WTC11 (cell line): ENCODE measurements around the gene ACTN2. TPM values are rescaled to one million over a fixed set of nuclear protein-coding genes. Genes with fewer than 3 reads are reported as not detected.

Experiments
- ATAC-seq: fragments of 200-7000 bp; cut with Tn5 transposase; 2 replicates; pipeline ENCODE4 v1.10.0; 2021; ENCODE audit warnings: mild to moderate bottlenecking, moderate library complexity
- CTCF ChIA-PET: fragments of 300-600 bp; sonication (Branson Sonifier 250); formaldehyde crosslinking; loops from one replicate; lab custom pipeline; 2021; ENCODE audit warnings: antibody characterized with exemption; lab: Charles Lee
- POLR2A ChIA-PET: fragments of 350-600 bp; sonication (Branson Sonifier 250); formaldehyde crosslinking; loops from one replicate; lab custom pipeline; 2021; ENCODE audit warnings: antibody characterized with exemption; lab: Charles Lee
- DNase-seq: peaks from one replicate; pipeline ENCODE4 v3.0.0; 2021; ENCODE audit warnings: low spot score
- H3K27ac Mint-ChIP-seq: 2 replicates; pipeline ENCODE4 v1.8.0; 2021; ENCODE audit warnings: mixed read lengths
- H3K27me3 Mint-ChIP-seq: 2 replicates; pipeline ENCODE4 v1.8.0; 2021; ENCODE audit warnings: low read depth, mild to moderate bottlenecking, moderate library complexity, mixed read lengths
- H3K36me3 Mint-ChIP-seq: 2 replicates; pipeline ENCODE4 v1.8.0; 2021; ENCODE audit warnings: mixed read lengths
- H3K4me1 Mint-ChIP-seq: 2 replicates; pipeline ENCODE4 v1.8.0; 2022; ENCODE audit warnings: mixed read lengths
- H3K4me3 Mint-ChIP-seq: 2 replicates; pipeline ENCODE4 v1.8.0; 2021; ENCODE audit warnings: mild to moderate bottlenecking, moderate library complexity, mixed read lengths
- H3K9me3 Mint-ChIP-seq: 2 replicates; pipeline ENCODE4 v1.8.0; 2021; ENCODE audit warnings: mixed read lengths
- CREB1 ChIP-seq: sonication (generic); formaldehyde crosslinking; IDR thresholded peaks from 2 replicates; pipeline ENCODE4 v1.8.0; 2023; ENCODE audit warnings: mild to moderate bottlenecking, missing genetic modification reagents
- CTCF ChIP-seq: fragments of 200-600 bp; IDR thresholded peaks from 2 replicates; pipeline ENCODE4 v1.8.0; 2022; ENCODE audit warnings: antibody characterized with exemption
- E2F1 ChIP-seq: sonication (generic); formaldehyde crosslinking; IDR thresholded peaks from 2 replicates; pipeline ENCODE4 v1.8.0; 2022; ENCODE audit warnings: mild to moderate bottlenecking, missing genetic modification reagents
- E2F5 ChIP-seq: sonication (generic); formaldehyde crosslinking; IDR thresholded peaks from 2 replicates; pipeline ENCODE4 v1.8.1; 2022; ENCODE audit warnings: mild to moderate bottlenecking, moderate library complexity, missing genetic modification reagents
- FOXP4 ChIP-seq: sonication (generic); formaldehyde crosslinking; IDR thresholded peaks from 2 replicates; pipeline ENCODE4 v1.8.0; 2022; ENCODE audit warnings: mild to moderate bottlenecking, missing genetic modification reagents
- GABPB1 ChIP-seq: sonication (generic); formaldehyde crosslinking; IDR thresholded peaks from 2 replicates; pipeline ENCODE4 v1.8.1; 2023; ENCODE audit warnings: mild to moderate bottlenecking, missing genetic modification reagents
- HMGA2 ChIP-seq: fragments of 250-450 bp; sonication (Bioruptor Pico); IDR thresholded peaks from 2 replicates; pipeline ENCODE4 v1.4.0; 2021; ENCODE audit warnings: mild to moderate bottlenecking, moderate library complexity
- JUN ChIP-seq: sonication (generic); formaldehyde crosslinking; IDR thresholded peaks from 2 replicates; pipeline ENCODE4 v1.8.0; 2023; ENCODE audit warnings: mild to moderate bottlenecking, missing genetic modification reagents
- KAT7 ChIP-seq: sonication (generic); formaldehyde crosslinking; IDR thresholded peaks from 2 replicates; pipeline ENCODE4 v1.8.1; 2023; ENCODE audit warnings: missing genetic modification reagents, mild to moderate bottlenecking, borderline replicate concordance
- MAX ChIP-seq: sonication (generic); formaldehyde crosslinking; IDR thresholded peaks from 2 replicates; pipeline ENCODE4 v1.8.0; 2022; ENCODE audit warnings: mild to moderate bottlenecking, missing genetic modification reagents
- MXD4 ChIP-seq: fragments of 250-450 bp; sonication (Bioruptor Pico); IDR thresholded peaks from 2 replicates; pipeline ENCODE4 v1.8.0; 2021; ENCODE audit warnings: mild to moderate bottlenecking, moderate library complexity, borderline replicate concordance
- SOX15 ChIP-seq: fragments of 250-450 bp; sonication (Bioruptor Pico); IDR thresholded peaks from 2 replicates; pipeline ENCODE4 v1.9.0; 2021; ENCODE audit warnings: mild to moderate bottlenecking
- TCF7 ChIP-seq: sonication (generic); formaldehyde crosslinking; IDR thresholded peaks from 2 replicates; pipeline ENCODE4 v1.8.0; 2022; ENCODE audit warnings: mild to moderate bottlenecking, low read depth, missing genetic modification reagents, moderate library complexity
- USF2 ChIP-seq: sonication (generic); formaldehyde crosslinking; IDR thresholded peaks from 2 replicates; pipeline ENCODE4 v1.8.1; 2023; ENCODE audit warnings: mild to moderate bottlenecking, missing genetic modification reagents, moderate library complexity
- ZBTB43 ChIP-seq: sonication (generic); formaldehyde crosslinking; IDR thresholded peaks from 2 replicates; pipeline ENCODE4 v1.8.1; 2023; ENCODE audit warnings: mild to moderate bottlenecking, missing genetic modification reagents
- ZMAT4 ChIP-seq: fragments of 250-450 bp; sonication (Bioruptor Pico); IDR thresholded peaks from 2 replicates; pipeline ENCODE4 v1.9.0; 2021; ENCODE audit warnings: mild to moderate bottlenecking
- total RNA-seq: library from RNA; stranded (reverse); gene quantifications from 3 replicates; pipeline ENCODE4 v1.2.3, GENCODE V29; 2021

The ACTN2 gene
- total RNA-seq, 1 experiment from 2014 or later, result 2.0 TPM

- Mint-ChIP-seq H3K9me3 (no peaks in the 10 kb centered on the region), H3K36me3 (peaks cover 7% of the 10 kb centered on the region; the same call in 1 of the 2 replicates), H3K4me3 (no peak overlapping the region), H3K27ac (no peak overlapping the region), H3K27me3 (no peaks in the 10 kb centered on the region), H3K4me1 (no peaks in the 10 kb centered on the region)
- ChIA-PET CTCF (interaction anchor here (0.6 to 2.3 kb wide), 27 partner anchors 9 to 803 kb away, joined by 3 to 22 read pairs (median 3); partner anchors contain the start of genes ACTN2, HEATR1 and MTR), POLR2A (no interaction called here)
- peak; percentile 58 for ATAC-seq
- TF ChIP-seq HMGA2 (CRISPR knock-in tag) (no peak), CTCF (peak; percentile 69), MXD4 (CRISPR knock-in tag) (no peak), E2F1 (CRISPR knock-in tag) (no peak), CREB1 (CRISPR knock-in tag) (no peak), TCF7 (no peak), KAT7 (no peak), MAX (no peak)
- no peak for DNase-seq
Observed at GRCh38 chr1:236759252-236759859, 73.1 kb downstream of the ACTN2 start.

GRCh38 chr1:236760480-236760879 lies 74.2 kb downstream of the ACTN2 start:
- ChIA-PET CTCF (interaction anchor here (0.6 to 2.3 kb wide), 5 partner anchors 8 to 802 kb away, joined by 3 to 22 read pairs (median 9); partner anchors contain the start of gene HEATR1), POLR2A (no interaction called here)
- DNase-seq, result no peak
- ATAC-seq, result no peak
- Mint-ChIP-seq H3K36me3 (peaks cover 7% of the 10 kb centered on the region; the same call in 1 of the 2 replicates), H3K27ac (no peak overlapping the region), H3K4me3 (no peak overlapping the region), H3K9me3 (no peaks in the 10 kb centered on the region), H3K4me1 (no peaks in the 10 kb centered on the region), H3K27me3 (no peaks in the 10 kb centered on the region)
- TF ChIP-seq USF2 (CRISPR knock-in tag) (0 out of 2 replicates have a peak, but pooled peaks have one; percentile 14), GABPB1 (CRISPR knock-in tag) (no peak)

- TF ChIP-seq FOXP4 (CRISPR knock-in tag), result no peak
- TF ChIP-seq ZBTB43 (CRISPR knock-in tag), result no peak
- TF ChIP-seq ZMAT4 (CRISPR knock-in tag), result no peak
- no peak for TF ChIP-seq E2F5
- no peak for TF ChIP-seq SOX15 (CRISPR knock-in tag)
- TF ChIP-seq JUN, result no peak
- CTCF ChIA-PET, result interaction anchor here (1.5 kb wide), 1 partner anchor 10 kb away, joined by 3 read pairs; no protein-coding TSS in a partner anchor
- Mint-ChIP-seq H3K27ac (no peak overlapping the region), H3K9me3 (no peaks in the 10 kb centered on the region), H3K27me3 (no peaks in the 10 kb centered on the region), H3K4me3 (no peak overlapping the region), H3K4me1 (no peaks in the 10 kb centered on the region), H3K36me3 (peaks cover 7% of the 10 kb centered on the region; the same call in 1 of the 2 replicates)
- no peak for DNase-seq
- no peak for ATAC-seq
- POLR2A ChIA-PET, result no interaction called here
Observed at GRCh38 chr1:236760986-236761385, 74.7 kb downstream of the ACTN2 start.
